Measurements from ENCODE around the gene LMBRD2. TPM values are rescaled to one million over a fixed set of nuclear protein-coding genes. Genes with fewer than 3 reads are reported as not detected.

The LMBRD2 gene
- total and polyA plus RNA-seq, 2 donors (not counting 1 experiment from before 2014, with no cell fraction given), result 7.2 to 19.8 TPM

GRCh38 chr5:36070687-36071571, 80.8 kb downstream of the LMBRD2 start:
- no peak for DNase-seq (ENCODE audit: low read depth in 2 of 2)
- no peaks in the 10 kb centered on the region for H3K4me1 ChIP-seq (ENCODE audit: control insufficient read depth, extremely low read depth, insufficient read depth, low read length)
- no peak for TF ChIP-seq CTCF (conservative IDR thresholded peaks at IDR 0.05 in 1 of 2, IDR thresholded peaks at IDR 0.05 in 1 of 2; ENCODE audit: low read depth in 1 of 2, low read length in 2 of 2)
- TF ChIP-seq EZH2 (IDR thresholded peaks at IDR 0.05; ENCODE audit: low read length, missing control alignments), result no peak
- peak overlapping the region; percentile 23 to 46 (median 35) for H3K4me3 ChIP-seq (replicated peaks in 1 of 4; ENCODE audit: control extremely low read depth in 1 of 4, insufficient read depth in 1 of 4, low read depth in 3 of 4, low read length in 4 of 4)
- peaks cover 9% of the 10 kb centered on the region for H3K27me3 ChIP-seq (ENCODE audit: control insufficient read depth, insufficient read depth, low read length)
- H2AFZ ChIP-seq (ENCODE audit: low read length), result peak overlapping the region; percentile 53
- H3K9me3 ChIP-seq (ENCODE audit: control insufficient read depth, insufficient read depth, low read depth, low read length), result no peaks in the 10 kb centered on the region
- H3K79me2 ChIP-seq (ENCODE audit: control insufficient read depth, insufficient read depth, low read length), result no peaks in the 10 kb centered on the region
- H3K9ac ChIP-seq (ENCODE audit: insufficient read depth, low read length), result no peak overlapping the region
- H3K27ac ChIP-seq (ENCODE audit: insufficient read depth, low read length), result no peak overlapping the region
- H4K20me1 ChIP-seq (ENCODE audit: control insufficient read depth, extremely low read depth, insufficient read depth, low read length), result no peaks in the 10 kb centered on the region
- H3K36me3 ChIP-seq (ENCODE audit: control insufficient read depth, insufficient read depth, low read length), result no peaks in the 10 kb centered on the region
- peak overlapping the region; percentile 51 for H3K4me2 ChIP-seq (ENCODE audit: extremely low read depth, insufficient read depth, low read length)

GRCh38 chr5:36068751-36069281, 82.9 kb downstream of the LMBRD2 start:
- Histone ChIP-seq H3K36me3 (ENCODE audit: control insufficient read depth, insufficient read depth, low read length) (no peaks in the 10 kb centered on the region), H3K9ac (ENCODE audit: insufficient read depth, low read length) (no peak overlapping the region), H3K27me3 (ENCODE audit: control insufficient read depth, insufficient read depth, low read length) (peaks cover 9% of the 10 kb centered on the region), H4K20me1 (ENCODE audit: control insufficient read depth, extremely low read depth, insufficient read depth, low read length) (no peaks in the 10 kb centered on the region), H3K4me2 (ENCODE audit: extremely low read depth, insufficient read depth, low read length) (no peak overlapping the region), H3K4me3 (replicated peaks in 1 of 4; ENCODE audit: control extremely low read depth in 1 of 4, insufficient read depth in 1 of 4, low read depth in 3 of 4, low read length in 4 of 4) (no peak overlapping the region), H3K79me2 (ENCODE audit: control insufficient read depth, insufficient read depth, low read length) (no peaks in the 10 kb centered on the region), H3K4me1 (ENCODE audit: control insufficient read depth, extremely low read depth, insufficient read depth, low read length) (no peaks in the 10 kb centered on the region), H3K27ac (ENCODE audit: insufficient read depth, low read length) (no peak overlapping the region), H2AFZ (ENCODE audit: low read length) (no peak overlapping the region), H3K9me3 (ENCODE audit: control insufficient read depth, insufficient read depth, low read depth, low read length) (no peaks in the 10 kb centered on the region)
- DNase-seq (ENCODE audit: low read depth in 2 of 2), result no peak
- no peak for TF ChIP-seq EZH2 (IDR thresholded peaks at IDR 0.05; ENCODE audit: low read length, missing control alignments)
- no peak for TF ChIP-seq CTCF (conservative IDR thresholded peaks at IDR 0.05 in 1 of 2, IDR thresholded peaks at IDR 0.05 in 1 of 2; ENCODE audit: low read depth in 1 of 2, low read length in 2 of 2)

- no peak for TF ChIP-seq CTCF (conservative IDR thresholded peaks at IDR 0.05 in 1 of 2, IDR thresholded peaks at IDR 0.05 in 1 of 2; ENCODE audit: low read depth in 1 of 2, low read length in 2 of 2)
- TF ChIP-seq EZH2 (IDR thresholded peaks at IDR 0.05; ENCODE audit: low read length, missing control alignments), result no peak
- H3K4me1 ChIP-seq (ENCODE audit: control insufficient read depth, extremely low read depth, insufficient read depth, low read length), result no peaks in the 10 kb centered on the region
- no peak within 1 kb of the TSS for H3K27ac ChIP-seq (ENCODE audit: insufficient read depth, low read length)
- H3K9me3 ChIP-seq (ENCODE audit: control insufficient read depth, insufficient read depth, low read depth, low read length), result no peaks in the 10 kb centered on the region
- no peaks in the 10 kb centered on the region for H3K36me3 ChIP-seq (ENCODE audit: control insufficient read depth, insufficient read depth, low read length)
- no peak within 1 kb of the TSS for H2AFZ ChIP-seq (ENCODE audit: low read length)
- peaks cover 9% of the 10 kb centered on the region for H3K27me3 ChIP-seq (ENCODE audit: control insufficient read depth, insufficient read depth, low read length)
- no peak within 1 kb of the TSS for H3K4me3 ChIP-seq (replicated peaks in 1 of 4; ENCODE audit: control extremely low read depth in 1 of 4, insufficient read depth in 1 of 4, low read depth in 3 of 4, low read length in 4 of 4)
- H3K9ac ChIP-seq (ENCODE audit: insufficient read depth, low read length), result no peak within 1 kb of the TSS
- no peaks in the 10 kb centered on the region for H3K79me2 ChIP-seq (ENCODE audit: control insufficient read depth, insufficient read depth, low read length)
- H3K4me2 ChIP-seq (ENCODE audit: extremely low read depth, insufficient read depth, low read length), result no peak within 1 kb of the TSS
- H4K20me1 ChIP-seq (ENCODE audit: control insufficient read depth, extremely low read depth, insufficient read depth, low read length), result no peaks in the 10 kb centered on the region
- no peak for DNase-seq (ENCODE audit: low read depth in 2 of 2)
Observed at GRCh38 chr5:36066540-36067210, 85.0 kb downstream of the LMBRD2 start, which contains the start of gene UGT3A2. TSS of gene UGT3A2 (minus strand) at chr5:36066882. CDS start at chr5:36066789, 93 bp downstream.

Data from fibroblast of lung (primary cell).